SK-N-SH treated with all-trans-retinoic acid at 6 μM for 48 hours (cell line): ENCODE measurements around the gene WASF2.

Experiments used
- ARNTL ChIP-seq: fragments of 450-650 bp; formaldehyde crosslinking; IDR thresholded peaks from 2 replicates; pipeline ENCODE4 v1.5.0; 2020; ENCODE audit warnings: low read depth, mild to moderate bottlenecking, moderate library complexity, borderline replicate concordance
- BACH2 ChIP-seq: fragments of 250-450 bp; sonication (Bioruptor Pico); IDR thresholded peaks from 2 replicates; pipeline ENCODE4 v1.9.0; 2021; ENCODE audit warnings: mild to moderate bottlenecking, borderline replicate concordance
- ESRRG ChIP-seq: fragments of 250-450 bp; sonication (Bioruptor Pico); IDR thresholded peaks from 2 replicates; pipeline ENCODE4 v1.6.1; 2021; ENCODE audit warnings: mild to moderate bottlenecking
- POU6F1 ChIP-seq: fragments of 250-450 bp; sonication (Bioruptor Pico); IDR thresholded peaks from 2 replicates; pipeline ENCODE4 v1.8.0; 2021; ENCODE audit warnings: low read depth, mild to moderate bottlenecking, moderate library complexity, borderline replicate concordance
- ZFP3 ChIP-seq: fragments of 250-450 bp; sonication (Bioruptor Pico); IDR thresholded peaks from 2 replicates; pipeline ENCODE4 v1.5.0; 2020; ENCODE audit warnings: mild to moderate bottlenecking, moderate library complexity
- ZNF70 ChIP-seq: fragments of 450-650 bp; formaldehyde crosslinking; IDR thresholded peaks from 2 replicates; pipeline ENCODE4 v1.5.0; 2020; ENCODE audit warnings: mild to moderate bottlenecking, moderate library complexity

- TF ChIP-seq BACH2 (CRISPR knock-in tag) (no peak), ZFP3 (CRISPR knock-in tag) (no peak), ARNTL (CRISPR knock-in tag) (no peak), ZNF70 (CRISPR knock-in tag) (no peak), POU6F1 (CRISPR knock-in tag) (no peak), ESRRG (CRISPR knock-in tag) (no peak)
Measured at GRCh38 chr1:27429029-27429425, 60.9 kb downstream of the WASF2 start.
